Right lobe of liver (tissue), 6 donors: Measurements from ENCODE around the gene HDGFL2. TPM values are rescaled to one million over a fixed set of nuclear protein-coding genes. Genes with fewer than 3 reads are reported as not detected.

ENCODE experiments used
- ATAC-seq, 4 donors: fragments of 200-7000 bp; cut with Tn5 transposase; one replicate each; pipeline ENCODE4 v1.9.1; 2020; ENCODE audit warnings: mild to moderate bottlenecking in 4 of 4, moderate library complexity in 4 of 4
- DNase-seq, 3 donors: peaks; one replicate each; pipeline ENCODE4 v3.0.0-alpha.2; 2020
- H3K27ac ChIP-seq, 3 donors: fragments of 200-600 bp; one replicate each; pipeline ENCODE4 v1.8.0; 2022
- H3K27me3 ChIP-seq, 2 donors: fragments of 200-600 bp; one replicate each; pipeline ENCODE4 v1.8.0; 2022
- H3K36me3 ChIP-seq, 4 donors: fragments of 200-600 bp; sonication (generic) in 1 of 4; one replicate each; pipeline versions ENCODE4 v1.5.1 to v1.8.0; 2017 to 2022; ENCODE audit warnings: control low read depth in 1 of 4
- H3K4me1 ChIP-seq, 4 donors: fragments of 200-600 bp; sonication (generic) in 1 of 4; one replicate each; pipeline versions ENCODE4 v1.5.1 to v1.8.0; 2017 to 2022; ENCODE audit warnings: control low read depth in 1 of 4
- H3K4me3 ChIP-seq, 3 donors: fragments of 200-600 bp; one replicate each; pipeline ENCODE4 v1.8.0; 2022
- H3K9me3 ChIP-seq, 4 donors: fragments of 200-600 bp; sonication (generic) in 1 of 4; one replicate each; pipeline versions ENCODE4 v1.5.1 to v1.8.0; 2017 to 2022; ENCODE audit warnings: control low read depth in 1 of 4
- CTCF ChIP-seq, 4 donors: fragments of 200-600 bp in 3 of 4; fragments of 450-650 bp in 1 of 4; IDR thresholded peaks; one replicate each; pipeline versions ENCODE4 v1.5.1 to v1.8.0; 2016 to 2022; ENCODE audit warnings: antibody characterized with exemption in 4 of 4, mild to moderate bottlenecking in 2 of 4
- POLR2A ChIP-seq: fragments of 450-650 bp; IDR thresholded peaks from one replicate; pipeline ENCODE4 v1.6.1; 2017; ENCODE audit warnings: antibody characterized with exemption, mild to moderate bottlenecking
- WGBS: methylation state at CpG from one replicate; pipeline ENCODE4 v1.1.6; 2018; ENCODE audit warnings: low coverage, low lambda C conversion rate; ENCODE audit not compliant: insufficient coverage; ENCODE audit errors: missing lambda C conversion rate; 5-methylcytosine and 5-hydroxymethylcytosine counted together
- intact Hi-C, 2 donors: fragments of 100-400 bp; cut with DNase I; formaldehyde crosslinking; loops; one replicate each; pipeline versions ENCODE4 v1.11.2 to v1.14.1; 2022
- total RNA-seq, 6 experiments: library from RNA; depleted of rRNA in 2 of 6; stranded (reverse); fragments of >200 nt in 2 of 6; fragmentation: NEBNext Ultra II Directional in 3 of 6; extraction: Animal tissue kit (Norgen Biotek cat#: 25700) in 3 of 6; gene quantifications; one replicate each; pipeline versions ENCODE4 v1.1.0 to v1.2.4, GENCODE V29; 2016 to 2023
- donor health status: DM: no; HTN: yes; CAD: no.
- donor health status: DM: no; HTN: no; CAD: no.
- donor health status: DM: no; HTN: no; CAD: no.
- donor health status: DM: no; HTN: yes; CAD: no.
- donor health status: DM: no; HTN: yes; CAD: no.

HDGFL2 gene
- total RNA-seq, 6 experiments from 2014 or later = 8.4 to 16.3 (median 14.0) TPM

- peaks cover 0 to 3% (median 0%) of the 10 kb centered on the region in 4 donors for H3K4me1 ChIP-seq
- 77% methylated on average over 5 of the region's 16 CpGs for WGBS
- H3K36me3 ChIP-seq = peaks cover 0 to 22% (median 1%) of the 10 kb centered on the region in 4 donors
- intact Hi-C loops = no loop called here
- ATAC-seq (no peak), DNase-seq (no peak)
- H3K27me3 ChIP-seq = no peaks in the 10 kb centered on the region
- H3K9me3 ChIP-seq = no peaks in the 10 kb centered on the region
- no peak for TF ChIP-seq CTCF (IDR thresholded peaks at IDR 0.05)
- TF ChIP-seq POLR2A = no peak
- H3K4me3 ChIP-seq = no peak overlapping the region
- H3K27ac ChIP-seq = no peak overlapping the region
Observed at GRCh38 chr19:4477034-4477801, 5.1 kb downstream of the HDGFL2 start.

GRCh38 chr19:4482721-4483364 is 10.7 kb downstream of the HDGFL2 start:
- 97% methylated on average over 16 of the region's 35 CpGs for WGBS
- no peak for TF ChIP-seq CTCF (IDR thresholded peaks at IDR 0.05)
- no peak for TF ChIP-seq POLR2A
- DNase-seq (no peak), ATAC-seq (peak in 1 of 4 donors; percentile 23)
- no peaks in the 10 kb centered on the region for H3K9me3 ChIP-seq
- intact Hi-C loops = no loop called here
- no peak overlapping the region for H3K27ac ChIP-seq
- no peak overlapping the region for H3K4me3 ChIP-seq
- no peaks in the 10 kb centered on the region for H3K4me1 ChIP-seq
- no peaks in the 10 kb centered on the region for H3K27me3 ChIP-seq
- H3K36me3 ChIP-seq = no peaks in the 10 kb centered on the region

- H3K27ac ChIP-seq = no peak overlapping the region
- 87% methylated on average over 15 of the region's 19 CpGs for WGBS
- no peaks in the 10 kb centered on the region for H3K9me3 ChIP-seq
- no peak for DNase-seq
- no peaks in the 10 kb centered on the region for H3K36me3 ChIP-seq
- H3K4me3 ChIP-seq = no peak overlapping the region
- H3K4me1 ChIP-seq = no peaks in the 10 kb centered on the region
- TF ChIP-seq CTCF (IDR thresholded peaks at IDR 0.05) (no peak), POLR2A (no peak)
- intact Hi-C loops = no loop called here
- H3K27me3 ChIP-seq = no peaks in the 10 kb centered on the region
- peak in 1 of 4 donors; percentile 45 for ATAC-seq
Observed at GRCh38 chr19:4483385-4483784, 11.3 kb downstream of the HDGFL2 start.

GRCh38 chr19:4487572-4487971 is 15.5 kb downstream of the HDGFL2 start:
- 78% methylated on average over 8 of the region's 11 CpGs for WGBS
- H3K36me3 ChIP-seq = peaks cover 0 to 9% (median 3%) of the 10 kb centered on the region in 4 donors
- no peak overlapping the region for H3K27ac ChIP-seq
- TF ChIP-seq POLR2A (no peak), CTCF (IDR thresholded peaks at IDR 0.05) (no peak)
- intact Hi-C loops = no loop called here
- ATAC-seq (no peak), DNase-seq (no peak)
- no peak overlapping the region for H3K4me3 ChIP-seq
- no peaks in the 10 kb centered on the region for H3K4me1 ChIP-seq
- H3K9me3 ChIP-seq = no peaks in the 10 kb centered on the region
- H3K27me3 ChIP-seq = no peaks in the 10 kb centered on the region
